Fibroblast of mammary gland (primary cell): Measurements from ENCODE around the gene ETV3.

Experiments
- DNase-seq: peaks from one replicate; pipeline ENCODE4 v3.0.0-alpha.2; 2010; ENCODE audit warnings: low read depth
- H3K4me3 ChIP-seq: 2 replicates; pipeline ENCODE4 v1.5.1; 2011; ENCODE audit warnings: low read depth, mild to moderate bottlenecking, low read length, moderate library complexity; ENCODE audit not compliant: control insufficient read depth
- TF ChIP-seq, protein P1 (sequence below): conservative IDR thresholded peaks from 2 replicates; pipeline ENCODE4 v1.5.1; 2011; ENCODE audit warnings: low read depth, low read length, inconsistent platforms; ENCODE audit not compliant: control insufficient read depth, insufficient read depth

ETV3 gene

DNA sequence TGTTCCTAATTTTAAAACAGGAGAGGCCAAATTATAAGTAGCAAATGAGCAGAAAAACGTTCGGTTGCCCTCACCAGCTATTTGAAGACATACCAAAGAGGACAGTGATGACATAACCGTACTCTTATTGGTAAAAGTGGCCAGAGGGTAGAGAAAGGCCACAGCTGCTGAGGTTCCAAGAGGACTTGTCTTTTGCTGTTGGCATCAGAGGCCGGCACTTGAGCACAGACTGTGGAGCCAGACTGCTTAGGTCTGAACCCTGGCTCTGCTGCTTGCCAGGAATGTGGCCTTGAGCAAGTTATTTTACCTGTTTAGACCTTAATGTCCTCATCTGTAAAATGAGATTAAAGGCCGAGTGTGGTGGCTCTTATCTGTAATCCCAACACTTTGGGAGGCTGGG, 53.5 kb downstream of the ETV3 start:
- no peak overlapping the region for H3K4me3 ChIP-seq
- TF ChIP-seq, protein P1, sequence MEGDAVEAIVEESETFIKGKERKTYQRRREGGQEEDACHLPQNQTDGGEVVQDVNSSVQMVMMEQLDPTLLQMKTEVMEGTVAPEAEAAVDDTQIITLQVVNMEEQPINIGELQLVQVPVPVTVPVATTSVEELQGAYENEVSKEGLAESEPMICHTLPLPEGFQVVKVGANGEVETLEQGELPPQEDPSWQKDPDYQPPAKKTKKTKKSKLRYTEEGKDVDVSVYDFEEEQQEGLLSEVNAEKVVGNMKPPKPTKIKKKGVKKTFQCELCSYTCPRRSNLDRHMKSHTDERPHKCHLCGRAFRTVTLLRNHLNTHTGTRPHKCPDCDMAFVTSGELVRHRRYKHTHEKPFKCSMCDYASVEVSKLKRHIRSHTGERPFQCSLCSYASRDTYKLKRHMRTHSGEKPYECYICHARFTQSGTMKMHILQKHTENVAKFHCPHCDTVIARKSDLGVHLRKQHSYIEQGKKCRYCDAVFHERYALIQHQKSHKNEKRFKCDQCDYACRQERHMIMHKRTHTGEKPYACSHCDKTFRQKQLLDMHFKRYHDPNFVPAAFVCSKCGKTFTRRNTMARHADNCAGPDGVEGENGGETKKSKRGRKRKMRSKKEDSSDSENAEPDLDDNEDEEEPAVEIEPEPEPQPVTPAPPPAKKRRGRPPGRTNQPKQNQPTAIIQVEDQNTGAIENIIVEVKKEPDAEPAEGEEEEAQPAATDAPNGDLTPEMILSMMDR: no peak
- no peak for DNase-seq

DNA sequence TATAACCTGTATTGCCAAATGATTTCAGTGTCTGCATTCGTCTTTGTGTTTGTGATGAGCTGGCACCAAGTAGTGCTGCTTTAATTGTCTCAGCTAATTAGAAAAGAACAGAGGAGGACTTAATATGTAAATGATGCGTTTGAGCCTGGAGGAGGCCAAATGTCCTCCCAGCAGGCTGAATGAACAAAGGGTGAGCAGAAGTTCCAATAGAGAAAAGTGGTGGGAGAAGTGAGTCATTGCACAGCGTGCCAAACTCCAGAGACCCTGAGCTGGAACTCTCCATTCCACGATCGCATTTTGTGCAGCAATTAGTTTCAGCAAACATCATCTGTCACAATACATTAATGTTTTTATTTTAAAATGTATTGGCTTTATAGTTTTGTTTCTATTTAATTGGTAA, 56.5 kb downstream of the ETV3 start:
- DNase-seq: no peak
- H3K4me3 ChIP-seq: no peak overlapping the region
- TF ChIP-seq, protein P1: no peak

DNA sequence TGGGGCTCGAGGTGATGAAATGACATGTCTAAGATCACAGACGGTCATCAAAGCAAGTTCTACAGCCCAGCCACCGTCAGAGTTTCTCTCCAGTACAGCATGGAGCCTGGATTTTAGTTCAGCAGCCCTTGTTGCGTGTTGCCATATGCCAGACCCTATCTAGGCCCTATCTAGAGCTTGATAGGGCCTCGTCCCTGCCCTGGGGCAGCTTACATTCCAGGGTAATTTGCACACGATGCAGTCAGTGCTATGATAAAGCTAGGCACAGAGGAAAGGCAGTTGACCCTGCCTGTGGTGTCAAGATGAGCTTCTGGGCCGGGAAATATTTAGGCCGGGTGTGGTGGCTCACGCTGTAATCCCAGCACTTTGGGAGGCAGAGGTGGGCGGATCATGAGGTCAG, 57.5 kb downstream of the ETV3 start:
- H3K4me3 ChIP-seq: no peak overlapping the region
- no peak for DNase-seq
- TF ChIP-seq, protein P1: no peak

DNA sequence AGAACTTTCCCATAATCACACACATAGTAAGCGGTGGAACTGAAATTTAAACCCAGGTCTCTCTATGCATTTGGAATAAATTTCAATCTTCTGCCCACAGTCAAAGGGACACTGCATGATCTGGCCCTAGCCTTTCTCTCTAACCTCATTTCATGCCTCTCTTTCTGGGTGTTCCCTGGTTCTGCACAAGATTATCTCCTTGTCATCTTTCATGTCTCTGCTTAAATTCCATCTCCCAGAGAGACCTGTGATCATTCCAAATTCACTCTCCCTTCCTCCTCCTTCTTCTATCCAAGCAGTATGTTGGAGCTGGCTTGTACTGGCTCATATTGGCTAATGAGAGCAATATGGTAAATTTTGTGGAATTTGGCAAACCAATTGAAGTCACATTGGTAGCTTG, 60.8 kb downstream of the ETV3 start:
- no peak for DNase-seq
- H3K4me3 ChIP-seq: no peak overlapping the region
- TF ChIP-seq, protein P1: no peak

DNA sequence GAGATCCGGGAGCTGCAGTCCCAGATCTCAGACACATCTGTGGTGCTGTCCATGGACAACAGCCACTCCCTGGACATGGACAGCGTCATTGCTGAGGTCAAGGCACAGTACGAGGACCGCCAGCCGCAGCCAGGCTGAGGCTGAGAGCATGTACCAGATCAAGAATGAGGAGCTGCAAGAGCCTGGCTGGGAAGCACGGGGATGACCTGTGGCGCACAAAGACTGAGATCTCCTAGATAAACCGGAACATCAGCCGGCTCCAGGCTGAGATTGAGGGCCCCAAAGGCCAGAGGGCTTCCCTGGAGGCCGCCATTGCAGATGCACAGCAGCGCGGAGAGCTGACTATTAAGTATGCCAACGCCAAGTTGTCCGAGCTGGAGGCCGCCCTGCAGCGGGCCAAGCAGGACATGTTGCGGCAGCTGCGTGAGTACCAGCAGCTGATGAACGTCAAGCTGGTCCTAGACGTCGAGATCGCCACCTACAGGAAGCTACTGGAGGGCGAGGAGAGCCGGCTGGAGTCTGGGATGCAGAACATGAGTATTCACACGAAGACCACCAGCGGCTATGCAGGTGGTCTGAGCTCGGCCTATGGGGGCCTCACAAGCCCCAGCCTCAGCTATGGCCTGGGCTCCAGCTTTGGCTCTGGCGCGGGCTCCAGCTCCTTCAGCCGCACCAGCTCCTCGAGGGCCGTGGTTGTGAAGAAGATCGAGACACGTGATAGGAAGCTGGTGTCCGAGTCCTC, 64.1 kb downstream of the ETV3 start:
- TF ChIP-seq, protein P1: peak; percentile 61
- peak; percentile 74 for DNase-seq
- peak overlapping the region; percentile 4 for H3K4me3 ChIP-seq
